ENCODE data around the gene TRIM27.
"Not testable (repeated sequence)": the region's sequence is repeated elsewhere in the genome, so short reads cannot be mapped to it uniquely, and the experiment has no call there.

TRIM27 gene

DNA sequence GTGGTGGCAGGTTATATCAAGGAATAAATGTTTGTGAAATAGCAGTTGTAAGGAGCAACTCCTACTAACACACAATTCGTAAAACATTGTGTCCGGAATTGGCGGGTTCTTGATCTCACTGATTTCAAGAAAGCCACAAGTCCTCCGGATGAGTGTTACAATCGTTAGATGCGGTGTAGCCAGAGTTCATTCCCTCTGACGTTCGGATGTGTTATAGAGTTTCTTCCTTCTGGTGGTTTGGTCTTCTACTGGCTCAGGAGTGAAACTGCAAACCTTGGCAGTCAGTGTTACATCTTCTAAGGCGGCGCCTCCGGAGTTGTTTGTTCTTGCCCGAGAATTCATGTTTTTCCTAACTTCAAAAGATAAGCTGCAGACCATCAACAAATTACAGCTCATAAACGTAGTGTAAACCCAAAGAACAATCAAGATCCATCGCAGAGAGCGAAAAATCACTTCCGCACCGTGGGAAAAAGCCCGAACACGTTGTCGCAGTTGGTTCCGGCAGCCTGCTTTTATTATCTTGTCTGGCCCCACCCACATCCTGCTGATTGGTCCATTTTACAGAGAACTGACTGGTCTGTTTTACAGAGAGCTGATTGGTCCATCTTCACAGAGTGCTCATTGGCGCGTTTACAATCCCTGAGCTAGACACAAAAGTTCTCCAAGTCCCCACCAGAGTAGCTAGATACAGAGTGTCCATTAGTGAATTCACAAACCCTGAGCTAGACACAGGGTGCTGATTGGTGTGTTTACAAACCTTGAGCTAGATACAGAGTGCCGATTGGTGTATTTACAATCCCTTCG lies 58.2 kb downstream of the TRIM27 start:
- no peaks in the 10 kb centered on the region for H3K9me3 ChIP-seq (ENCODE audit: control insufficient read depth, low read length)
- no peak overlapping the region for H3K4me3 ChIP-seq (ENCODE audit: low read length)
- H3K36me3 ChIP-seq (ENCODE audit: control insufficient read depth, insufficient read depth, low read length) = no peaks in the 10 kb centered on the region
- peaks cover 5% of the 10 kb centered on the region for H3K4me1 ChIP-seq (ENCODE audit: control insufficient read depth, insufficient read depth, low read length)
- H3K9ac ChIP-seq (ENCODE audit: low read length) = no peak overlapping the region
- H3K27me3 ChIP-seq (ENCODE audit: control insufficient read depth, insufficient read depth, low read length) = no peaks in the 10 kb centered on the region

DNA sequence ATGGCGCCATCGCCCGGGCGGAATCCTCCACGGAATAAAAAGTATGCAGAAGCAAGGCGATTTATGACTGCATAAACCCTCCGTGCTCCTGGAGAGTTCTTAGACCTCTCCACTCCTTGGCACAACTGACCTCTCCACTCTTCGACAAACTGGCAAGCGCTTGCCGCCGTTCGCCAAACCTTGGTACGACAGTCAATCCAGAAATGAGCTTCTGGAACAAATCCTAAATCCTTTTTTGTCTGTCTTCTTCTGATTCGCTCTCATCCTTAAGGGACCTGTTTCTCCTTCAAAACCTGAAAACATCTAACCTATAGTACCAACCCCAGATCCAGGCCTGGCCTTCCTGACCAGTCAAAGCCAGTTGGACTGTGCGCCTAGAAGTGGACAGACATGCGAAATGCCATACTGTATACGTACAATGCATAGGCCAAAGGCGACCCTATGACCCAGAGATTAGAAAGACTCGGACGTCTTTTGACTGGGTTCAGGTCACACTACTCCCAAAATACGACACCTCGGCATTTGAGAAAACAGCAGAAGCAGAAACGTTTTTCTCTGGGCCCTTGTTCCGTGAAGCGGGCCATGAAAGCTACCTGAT lies 59.4 kb downstream of the TRIM27 start:
- Histone ChIP-seq H3K9ac (ENCODE audit: low read length) (peak overlapping the region; percentile 66), H3K4me1 (ENCODE audit: control insufficient read depth, insufficient read depth, low read length) (peaks cover 5% of the 10 kb centered on the region), H3K36me3 (ENCODE audit: control insufficient read depth, insufficient read depth, low read length) (no peaks in the 10 kb centered on the region), H3K4me3 (ENCODE audit: low read length) (peak overlapping the region; percentile 80), H3K9me3 (ENCODE audit: control insufficient read depth, low read length) (no peaks in the 10 kb centered on the region), H3K27me3 (ENCODE audit: control insufficient read depth, insufficient read depth, low read length) (no peaks in the 10 kb centered on the region)

DNA sequence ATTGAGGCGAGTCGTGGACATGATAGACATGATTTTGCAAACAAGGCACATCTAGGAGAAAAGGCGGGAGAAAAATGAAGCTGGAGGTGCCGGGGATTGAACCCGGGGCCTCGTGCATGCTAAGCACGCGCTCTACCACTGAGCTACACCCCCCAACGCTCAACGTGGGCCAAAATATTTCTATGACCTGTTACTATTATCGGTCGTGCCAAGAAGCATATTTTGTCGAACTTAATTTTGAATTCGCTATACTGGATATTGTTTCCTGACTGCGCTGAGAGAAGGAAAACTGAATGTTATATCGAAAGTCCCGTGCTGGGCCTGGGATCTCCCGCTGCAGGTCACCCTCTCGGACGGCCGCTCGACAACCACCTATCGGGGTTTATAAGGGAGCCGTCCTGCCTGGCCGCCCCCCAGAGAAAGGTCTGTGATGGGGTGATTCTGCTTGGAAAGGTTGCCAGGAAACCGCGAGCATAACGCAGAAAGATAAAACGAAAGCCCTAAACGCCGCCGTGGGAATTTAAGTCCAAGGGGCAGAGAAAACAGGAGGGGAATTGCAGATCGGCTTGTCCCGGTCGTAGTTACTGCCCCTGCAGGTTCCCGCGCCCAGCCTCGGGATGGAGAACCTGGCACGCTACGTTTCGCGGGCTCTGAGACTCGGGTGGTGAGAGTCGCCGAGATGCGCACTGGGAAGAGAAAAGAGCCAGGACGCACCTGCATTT lies 60.0 kb downstream of the TRIM27 start:
- H3K9me3 ChIP-seq (ENCODE audit: control insufficient read depth, low read length) = no peaks in the 10 kb centered on the region
- no peaks in the 10 kb centered on the region for H3K27me3 ChIP-seq (ENCODE audit: control insufficient read depth, insufficient read depth, low read length)

DNA sequence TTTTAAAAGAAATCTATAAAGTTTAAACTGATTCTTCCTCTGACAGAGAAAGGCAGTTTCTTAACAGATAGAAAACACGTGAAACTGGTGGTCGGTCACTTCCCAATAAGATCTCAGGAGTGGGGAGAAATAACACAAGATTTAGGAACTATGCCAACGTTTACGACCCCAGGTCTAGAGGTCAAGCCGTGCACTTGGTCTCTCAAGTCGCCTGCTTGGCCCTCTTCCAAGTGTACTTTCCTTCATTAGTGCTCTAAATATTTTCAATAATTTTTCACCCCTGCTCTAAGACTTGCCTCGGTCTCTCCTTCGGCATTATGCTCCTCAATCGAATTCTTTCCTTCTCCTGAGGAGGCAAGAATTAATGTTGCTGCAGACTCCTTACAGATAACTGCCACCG lies 61.7 kb downstream of the TRIM27 start:
- Histone ChIP-seq H3K9ac (ENCODE audit: low read length) (no peak overlapping the region), H3K4me1 (ENCODE audit: control insufficient read depth, insufficient read depth, low read length) (peaks cover 5% of the 10 kb centered on the region), H3K9me3 (ENCODE audit: control insufficient read depth, low read length) (no peaks in the 10 kb centered on the region), H3K27me3 (ENCODE audit: control insufficient read depth, insufficient read depth, low read length) (no peaks in the 10 kb centered on the region), H3K4me3 (ENCODE audit: low read length) (no peak overlapping the region), H3K36me3 (ENCODE audit: control insufficient read depth, insufficient read depth, low read length) (no peaks in the 10 kb centered on the region)

More for the DNA sequence above, 60.0 kb downstream of the TRIM27 start:
- H3K4me3 ChIP-seq (ENCODE audit: low read length) = peak overlapping the region; percentile 80
- H3K36me3 ChIP-seq (ENCODE audit: control insufficient read depth, insufficient read depth, low read length) = no peaks in the 10 kb centered on the region
- H3K9ac ChIP-seq (ENCODE audit: low read length) = peak overlapping the region; percentile 66
- H3K4me1 ChIP-seq (ENCODE audit: control insufficient read depth, insufficient read depth, low read length) = peaks cover 5% of the 10 kb centered on the region

DNA sequence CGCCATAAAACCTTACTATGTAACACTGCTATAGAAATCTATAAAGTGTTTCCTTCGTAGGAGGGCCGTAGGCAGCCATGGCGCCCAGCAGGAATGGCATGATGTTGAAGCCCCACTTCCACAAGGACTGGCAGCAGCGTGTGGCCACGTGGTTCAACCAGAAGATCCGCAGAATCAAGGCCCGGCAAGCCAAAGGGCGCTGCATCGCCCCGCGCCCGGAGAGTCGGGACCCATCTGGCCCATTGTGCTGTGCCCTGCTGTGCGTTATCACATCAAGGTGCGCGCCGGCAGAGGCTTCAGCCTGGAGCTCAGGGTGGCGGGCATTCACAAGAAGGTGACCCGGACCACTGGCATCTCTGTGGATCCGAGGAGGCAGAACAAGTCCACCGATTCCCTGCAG lies 62.4 kb downstream of the TRIM27 start:
- Histone ChIP-seq H3K9me3 (ENCODE audit: control insufficient read depth, low read length) (no peaks in the 10 kb centered on the region), H3K4me3 (ENCODE audit: low read length) (no peak overlapping the region), H3K9ac (ENCODE audit: low read length) (no peak overlapping the region), H3K36me3 (ENCODE audit: control insufficient read depth, insufficient read depth, low read length) (no peaks in the 10 kb centered on the region), H3K4me1 (ENCODE audit: control insufficient read depth, insufficient read depth, low read length) (peaks cover 5% of the 10 kb centered on the region), H3K27me3 (ENCODE audit: control insufficient read depth, insufficient read depth, low read length) (no peaks in the 10 kb centered on the region)

DNA sequence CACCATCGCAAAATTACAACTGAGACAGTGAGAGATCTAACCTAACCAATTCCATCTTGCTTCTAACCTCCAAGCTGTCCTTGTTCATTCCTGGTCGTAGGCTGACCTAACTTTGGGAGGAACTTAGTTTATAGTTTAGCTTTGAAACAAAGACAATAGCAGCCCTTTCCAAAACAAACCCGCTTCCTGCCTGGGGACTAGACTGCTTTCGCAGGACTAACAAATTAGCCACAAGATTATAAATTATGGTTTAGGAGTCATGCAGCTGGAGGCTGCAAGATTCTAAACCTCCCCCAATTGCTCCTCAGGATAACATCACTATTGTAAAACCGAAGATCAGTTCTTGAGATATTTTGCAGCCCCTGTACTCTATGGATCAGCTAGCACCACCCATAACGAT lies 63.2 kb downstream of the TRIM27 start:
- H3K27me3 ChIP-seq (ENCODE audit: control insufficient read depth, insufficient read depth, low read length) = no peaks in the 10 kb centered on the region
- no peaks in the 10 kb centered on the region for H3K36me3 ChIP-seq (ENCODE audit: control insufficient read depth, insufficient read depth, low read length)
- H3K9me3 ChIP-seq (ENCODE audit: control insufficient read depth, low read length) = no peaks in the 10 kb centered on the region
- no peak overlapping the region for H3K9ac ChIP-seq (ENCODE audit: low read length)
- no peak overlapping the region for H3K4me3 ChIP-seq (ENCODE audit: low read length)
- H3K4me1 ChIP-seq (ENCODE audit: control insufficient read depth, insufficient read depth, low read length) = peaks cover 5% of the 10 kb centered on the region

DNA sequence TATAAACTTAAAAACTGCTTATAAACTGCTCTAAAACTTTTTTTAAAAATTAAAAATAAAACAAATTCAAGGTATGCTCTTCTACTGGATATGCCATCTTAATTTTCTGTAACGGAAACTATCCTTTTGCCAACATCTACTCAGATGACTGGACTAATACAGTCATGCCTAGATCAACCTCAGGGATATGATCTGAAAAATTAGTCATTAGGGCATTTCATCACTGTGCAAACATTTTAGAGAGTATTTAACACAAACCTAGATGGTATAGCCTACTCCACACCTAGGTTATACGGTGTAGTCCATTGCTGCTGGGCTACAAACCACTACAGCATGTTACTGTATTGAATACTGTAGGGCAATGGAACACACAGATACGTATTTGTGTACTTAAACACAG lies 64.8 kb downstream of the TRIM27 start:
- Histone ChIP-seq H3K4me1 (ENCODE audit: control insufficient read depth, insufficient read depth, low read length) (no peaks in the 10 kb centered on the region), H3K4me3 (ENCODE audit: low read length) (no peak overlapping the region), H3K36me3 (ENCODE audit: control insufficient read depth, insufficient read depth, low read length) (no peaks in the 10 kb centered on the region), H3K27me3 (ENCODE audit: control insufficient read depth, insufficient read depth, low read length) (no peaks in the 10 kb centered on the region), H3K9ac (ENCODE audit: low read length) (no peak overlapping the region), H3K9me3 (ENCODE audit: control insufficient read depth, low read length) (no peaks in the 10 kb centered on the region)

DNA sequence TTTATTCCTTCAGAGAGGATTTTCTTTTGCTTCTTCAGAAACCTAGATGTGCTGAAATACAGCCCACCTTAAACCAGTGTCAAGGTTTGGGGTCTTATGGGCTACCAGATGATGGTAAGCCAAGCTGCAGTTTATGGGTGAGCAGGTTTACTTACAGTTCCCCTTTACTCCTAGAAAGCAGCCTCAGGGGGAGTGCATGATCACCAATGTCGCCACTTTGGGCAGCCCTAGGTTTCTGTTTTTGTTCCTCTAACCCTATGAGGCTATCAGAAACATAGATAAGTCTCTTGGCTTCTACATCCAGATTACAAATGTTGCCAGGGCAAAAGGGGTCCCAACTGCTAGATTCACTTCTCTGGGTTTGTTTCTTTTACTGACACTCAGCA lies 67.2 kb downstream of the TRIM27 start:
- no peaks in the 10 kb centered on the region for H3K27me3 ChIP-seq (ENCODE audit: control insufficient read depth, insufficient read depth, low read length)
- no peaks in the 10 kb centered on the region for H3K4me1 ChIP-seq (ENCODE audit: control insufficient read depth, insufficient read depth, low read length)
- no peaks in the 10 kb centered on the region for H3K36me3 ChIP-seq (ENCODE audit: control insufficient read depth, insufficient read depth, low read length)
- no peaks in the 10 kb centered on the region for H3K9me3 ChIP-seq (ENCODE audit: control insufficient read depth, low read length)
- no peak overlapping the region for H3K9ac ChIP-seq (ENCODE audit: low read length)
- no peak overlapping the region for H3K4me3 ChIP-seq (ENCODE audit: low read length)

DNA sequence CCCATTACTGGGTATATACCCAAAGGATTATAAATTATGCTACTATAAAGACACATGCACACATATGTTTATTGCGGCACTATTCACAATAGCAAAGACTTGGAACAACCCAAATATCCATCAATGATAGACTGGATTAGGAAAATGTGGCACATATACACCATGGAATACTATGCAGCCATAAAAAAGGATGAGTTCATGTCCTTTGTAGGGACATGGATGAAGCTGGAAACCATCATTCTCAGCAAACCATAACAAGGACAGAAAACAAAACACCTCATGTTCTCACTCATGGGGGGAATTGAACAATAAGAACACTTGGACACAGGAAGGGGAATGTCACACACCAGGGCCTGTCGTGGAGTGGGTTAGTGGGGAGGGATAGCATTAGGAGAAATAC lies 69.4 kb downstream of the TRIM27 start:
- not testable (repeated sequence) for H3K9ac ChIP-seq (ENCODE audit: low read length); H3K36me3 ChIP-seq (ENCODE audit: control insufficient read depth, insufficient read depth, low read length); H3K4me1 ChIP-seq (ENCODE audit: control insufficient read depth, insufficient read depth, low read length); H3K4me3 ChIP-seq (ENCODE audit: low read length); H3K27me3 ChIP-seq (ENCODE audit: control insufficient read depth, insufficient read depth, low read length); H3K9me3 ChIP-seq (ENCODE audit: control insufficient read depth, low read length)
